Measurements from ENCODE around the gene WDFY1. TPM values are rescaled to one million over a fixed set of nuclear protein-coding genes. Genes with fewer than 3 reads are reported as not detected.

Gene WDFY1
- total RNA-seq, 3 donors from 2014 or later: 49.0 to 66.7 (median 65.8) TPM

DNA sequence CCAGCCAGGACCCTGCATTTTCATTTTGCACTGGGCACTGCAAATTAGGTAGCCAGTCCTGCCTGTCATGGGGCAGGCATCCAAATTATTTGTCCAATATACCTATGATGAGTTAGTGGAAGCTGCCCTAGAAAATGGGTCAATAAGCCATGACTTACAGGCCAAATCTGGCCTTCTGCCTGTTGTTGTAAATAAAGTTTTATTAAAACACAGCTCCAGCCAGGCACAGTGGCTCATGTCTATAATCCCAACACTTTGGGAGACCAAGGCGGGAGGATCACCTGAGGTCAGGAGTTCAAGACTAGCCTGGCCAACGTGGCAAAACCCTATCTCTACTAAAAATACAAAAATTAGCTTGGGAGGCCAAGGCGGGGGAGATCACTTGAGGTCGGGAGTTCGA is 116.0 kb downstream of the WDFY1 start:
- TF ChIP-seq, protein P1, sequence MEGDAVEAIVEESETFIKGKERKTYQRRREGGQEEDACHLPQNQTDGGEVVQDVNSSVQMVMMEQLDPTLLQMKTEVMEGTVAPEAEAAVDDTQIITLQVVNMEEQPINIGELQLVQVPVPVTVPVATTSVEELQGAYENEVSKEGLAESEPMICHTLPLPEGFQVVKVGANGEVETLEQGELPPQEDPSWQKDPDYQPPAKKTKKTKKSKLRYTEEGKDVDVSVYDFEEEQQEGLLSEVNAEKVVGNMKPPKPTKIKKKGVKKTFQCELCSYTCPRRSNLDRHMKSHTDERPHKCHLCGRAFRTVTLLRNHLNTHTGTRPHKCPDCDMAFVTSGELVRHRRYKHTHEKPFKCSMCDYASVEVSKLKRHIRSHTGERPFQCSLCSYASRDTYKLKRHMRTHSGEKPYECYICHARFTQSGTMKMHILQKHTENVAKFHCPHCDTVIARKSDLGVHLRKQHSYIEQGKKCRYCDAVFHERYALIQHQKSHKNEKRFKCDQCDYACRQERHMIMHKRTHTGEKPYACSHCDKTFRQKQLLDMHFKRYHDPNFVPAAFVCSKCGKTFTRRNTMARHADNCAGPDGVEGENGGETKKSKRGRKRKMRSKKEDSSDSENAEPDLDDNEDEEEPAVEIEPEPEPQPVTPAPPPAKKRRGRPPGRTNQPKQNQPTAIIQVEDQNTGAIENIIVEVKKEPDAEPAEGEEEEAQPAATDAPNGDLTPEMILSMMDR (IDR thresholded peaks at IDR 0.05): no peak
- peaks cover 3% of the 10 kb centered on the region for H3K4me1 ChIP-seq (ENCODE audit: low read depth)
- DNase-seq (no peak), ATAC-seq (no peak)
- no peaks in the 10 kb centered on the region for H3K36me3 ChIP-seq (ENCODE audit: low read depth)
- no peak overlapping the region for H3K4me3 ChIP-seq
- intact Hi-C loops (cut with DNase I, micrococcal nuclease): no loop called here
- no peaks in the 10 kb centered on the region for H3K9me3 ChIP-seq

DNA sequence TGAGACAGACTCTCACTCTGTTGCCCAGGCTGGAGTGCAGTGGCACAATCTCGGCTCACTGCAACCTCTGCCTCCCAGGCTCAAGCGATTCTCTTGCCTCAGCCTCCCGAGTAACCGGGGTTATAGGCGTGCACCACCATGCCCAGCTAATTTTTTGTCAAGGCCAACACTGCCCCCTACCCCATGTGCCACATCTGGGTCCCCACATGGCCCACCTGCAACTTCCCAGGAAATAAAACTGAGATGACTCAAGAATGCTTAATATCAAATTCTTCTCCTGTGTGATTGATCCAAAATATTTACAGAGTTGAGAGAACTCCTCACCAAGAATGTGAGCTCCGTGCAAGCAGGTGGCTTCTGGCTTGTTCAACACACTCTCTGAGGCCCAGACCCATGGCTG is 116.8 kb downstream of the WDFY1 start:
- intact Hi-C loops (cut with DNase I, micrococcal nuclease): no loop called here
- DNase-seq: no peak
- Histone ChIP-seq H3K4me1 (ENCODE audit: low read depth) (peaks cover 3% of the 10 kb centered on the region), H3K9me3 (no peaks in the 10 kb centered on the region), H3K36me3 (ENCODE audit: low read depth) (no peaks in the 10 kb centered on the region), H3K4me3 (no peak overlapping the region)
- TF ChIP-seq, protein P1 (IDR thresholded peaks at IDR 0.05): no peak
- no peak for ATAC-seq

DNA sequence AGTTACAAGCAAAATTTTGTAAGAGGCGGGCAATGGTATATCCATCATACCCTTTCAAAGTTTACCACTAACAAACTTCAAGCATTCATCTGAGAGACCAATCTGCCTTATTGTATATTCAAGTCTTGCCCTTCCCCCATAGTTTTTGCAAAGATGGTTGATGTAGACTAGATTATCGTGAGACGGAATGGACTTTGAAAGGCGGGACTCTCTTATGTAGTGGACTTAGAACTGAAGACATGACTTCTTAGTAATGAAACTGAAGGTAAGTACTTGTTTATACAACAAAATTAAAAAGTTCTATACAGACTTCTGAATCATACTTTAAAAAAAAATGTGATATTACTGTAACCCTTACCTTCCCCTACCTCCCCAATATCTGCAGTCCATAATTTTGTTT is 118.1 kb downstream of the WDFY1 start:
- DNase-seq (no peak), ATAC-seq (peak; percentile 25)
- TF ChIP-seq, protein P1 (IDR thresholded peaks at IDR 0.05): no peak
- Histone ChIP-seq H3K9me3 (no peaks in the 10 kb centered on the region), H3K4me1 (ENCODE audit: low read depth) (no peaks in the 10 kb centered on the region), H3K36me3 (ENCODE audit: low read depth) (no peaks in the 10 kb centered on the region), H3K4me3 (no peak overlapping the region)
- intact Hi-C loops (cut with DNase I, micrococcal nuclease): no loop called here

Other genes starting within 250 kb of the WDFY1 start
- gene AP1S3, start 107.8 kb downstream of the WDFY1 start, total RNA-seq: 1 to 10 TPM; 3.5 to 8.6 (median 5.0) TPM
- 10 to 100 TPM; 23.8 to 31.9 (median 27.6) TPM for gene MRPL44, start 12.1 kb upstream of the WDFY1 start, total RNA-seq
- 10 to 100 TPM; 10.6 to 15.9 (median 12.4) TPM for gene SERPINE2, start 94.0 kb upstream of the WDFY1 start, total RNA-seq